CD14-positive monocyte (primary cell): ENCODE data around the gene TAS2R13. TPM values are rescaled to one million over a fixed set of nuclear protein-coding genes. Genes with fewer than 3 reads are reported as not detected.

ENCODE experiments used
- DNase-seq, 3 donors: peaks; one replicate each; pipeline ENCODE4 v3.0.0-alpha.2; 2011 to 2022
- H2AFZ ChIP-seq: 2 replicates; pipeline ENCODE4 v1.6.0; 2012; ENCODE audit warnings: mild to moderate bottlenecking, low read depth, low read length, inconsistent platforms; ENCODE audit not compliant: insufficient read depth, poor library complexity, severe bottlenecking
- H3K27ac ChIP-seq, 2 donors: 1 replicate in 1 of 2; 2 replicates in 1 of 2; pipeline ENCODE4 v1.5.1; 2012 to 2013; ENCODE audit warnings: low read length in 2 of 2, control low read depth in 1 of 2, inconsistent platforms in 1 of 2, low read depth in 1 of 2, mild to moderate bottlenecking in 1 of 2
- H3K27me3 ChIP-seq, 2 donors: one replicate each; pipeline versions ENCODE4 v1.6.0 to v1.6.1; 2011 to 2013; ENCODE audit warnings: low read length in 2 of 2; ENCODE audit not compliant: control insufficient read depth in 2 of 2, insufficient read depth in 2 of 2
- H3K36me3 ChIP-seq, 2 donors: replicated peaks in 1 of 2; 1 replicate in 1 of 2; 2 replicates in 1 of 2; pipeline versions ENCODE4 v1.5.1 to v1.6.1; 2012 to 2013; ENCODE audit warnings: low read length in 2 of 2, control low read depth in 1 of 2, inconsistent platforms in 1 of 2, mild to moderate bottlenecking in 1 of 2; ENCODE audit not compliant: insufficient read depth in 2 of 2, control insufficient read depth in 1 of 2
- H3K4me1 ChIP-seq, 2 donors: 1 replicate in 1 of 2; 2 replicates in 1 of 2; pipeline versions ENCODE4 v1.5.1 to v1.6.1; 2012 to 2013; ENCODE audit warnings: low read length in 2 of 2, control low read depth in 1 of 2, inconsistent platforms in 1 of 2, mild to moderate bottlenecking in 1 of 2, moderate library complexity in 1 of 2; ENCODE audit not compliant: insufficient read depth in 2 of 2, control insufficient read depth in 1 of 2
- H3K4me2 ChIP-seq: replicated peaks from 2 replicates; pipeline ENCODE3; 2012; ENCODE audit warnings: low read length, moderate library complexity, mild to moderate bottlenecking; ENCODE audit not compliant: poor library complexity, severe bottlenecking; ENCODE audit errors: extremely low read depth
- H3K4me3 ChIP-seq, 3 experiments: fragments of 200-600 bp in 1 of 3; sonication (generic) in 1 of 3; replicated peaks in 1 of 3; 1 replicate in 2 of 3; 2 replicates in 1 of 3; pipeline ENCODE4 v1.5.1; 2011 to 2013; ENCODE audit warnings: low read length in 3 of 3, mild to moderate bottlenecking in 3 of 3, control low read depth in 2 of 3, low read depth in 2 of 3, inconsistent platforms in 1 of 3, moderate library complexity in 1 of 3
- H3K79me2 ChIP-seq: 2 replicates; pipeline ENCODE4 v1.6.0; 2012; ENCODE audit warnings: mild to moderate bottlenecking, control low read depth, inconsistent platforms, low read length, moderate library complexity; ENCODE audit not compliant: insufficient read depth
- H3K9ac ChIP-seq: 2 replicates; pipeline ENCODE4 v1.6.0; 2017; ENCODE audit warnings: low read length, mild to moderate bottlenecking; ENCODE audit not compliant: insufficient read depth, poor library complexity, severe bottlenecking
- H3K9me3 ChIP-seq, 2 donors: replicated peaks in 1 of 2; 1 replicate in 1 of 2; 2 replicates in 1 of 2; pipeline versions ENCODE4 v1.5.1 to v1.6.1; 2012 to 2013; ENCODE audit warnings: low read length in 2 of 2, control low read depth in 1 of 2; ENCODE audit not compliant: control insufficient read depth in 1 of 2, insufficient read depth in 1 of 2
- H4K20me1 ChIP-seq: 2 replicates; pipeline ENCODE4 v1.6.0; 2012; ENCODE audit warnings: mild to moderate bottlenecking, low read length, control low read depth, moderate library complexity; ENCODE audit not compliant: insufficient read depth
- H3K27ac Mint-ChIP-seq, 7 donors: one replicate each; pipeline ENCODE4 v1.8.0; 2020; ENCODE audit warnings: mild to moderate bottlenecking in 7 of 7, mixed read lengths in 7 of 7, moderate library complexity in 6 of 7, inconsistent platforms in 2 of 7
- H3K27me3 Mint-ChIP-seq, 3 donors: one replicate each; pipeline ENCODE4 v1.8.0; 2021 to 2022; ENCODE audit warnings: low read depth in 3 of 3, mild to moderate bottlenecking in 3 of 3, mixed read lengths in 3 of 3, moderate library complexity in 3 of 3, inconsistent platforms in 1 of 3
- H3K36me3 Mint-ChIP-seq, 2 donors: one replicate each; pipeline ENCODE4 v1.8.0; 2020; ENCODE audit warnings: mixed read lengths in 2 of 2, inconsistent platforms in 1 of 2, mild to moderate bottlenecking in 1 of 2
- H3K4me1 Mint-ChIP-seq: one replicate; pipeline ENCODE4 v1.8.0; 2020; ENCODE audit warnings: mild to moderate bottlenecking, mixed read lengths
- H3K4me3 Mint-ChIP-seq, 2 donors: one replicate each; pipeline ENCODE4 v1.8.0; 2020; ENCODE audit warnings: mild to moderate bottlenecking in 2 of 2, mixed read lengths in 2 of 2, moderate library complexity in 1 of 2
- H3K9me3 Mint-ChIP-seq, 7 donors: one replicate each; pipeline ENCODE4 v1.8.0; 2020 to 2022; ENCODE audit warnings: mixed read lengths in 7 of 7, mild to moderate bottlenecking in 6 of 7, moderate library complexity in 6 of 7, inconsistent platforms in 2 of 7
- CTCF ChIP-seq: fragments of 200-600 bp; IDR thresholded peaks from one replicate; pipeline ENCODE4 v1.8.0; 2022; ENCODE audit warnings: antibody characterized with exemption, mild to moderate bottlenecking
- WGBS: methylation state at CpG from one replicate; pipeline ENCODE4 v1.1.5; 2013; ENCODE audit warnings: missing lambda C conversion rate; ENCODE audit not compliant: insufficient coverage; 5-methylcytosine and 5-hydroxymethylcytosine counted together
- intact Hi-C, 2 donors: fragments of 100-400 bp; cut with micrococcal nuclease; formaldehyde crosslinking; loops; one replicate each; pipeline versions ENCODE4 v1.15.0 to v1.15.1; 2023
- polyA plus RNA-seq, 3 donors: library from polyadenylated mRNA; depleted of rRNA in 1 of 3; unstranded in 2 of 3; stranded (reverse) in 1 of 3; fragments of 300-500 nt in 2 of 3; fragments of >200 nt in 1 of 3; fragmentation: Illumina TruSeq in 2 of 3; gene quantifications; 1 replicate in 2 of 3; 2 replicates in 1 of 3; pipeline ENCODE4 v1.2.3, GENCODE V29; 2012 to 2021

TAS2R13 gene
- polyA plus RNA-seq, 3 donors: not detected

GRCh38 chr12:10956085-10956484, 46.7 kb upstream of the TAS2R13 start:
- H3K36me3 Mint-ChIP-seq: peaks cover 7 to 8% of the 10 kb centered on the region in 2 donors
- intact Hi-C loops: no loop called here
- TF ChIP-seq CTCF: no peak
- Histone ChIP-seq H3K4me1 (no peaks in the 10 kb centered on the region), H3K4me2 (no peak overlapping the region), H3K27me3 (no peaks in the 10 kb centered on the region), H4K20me1 (no peaks in the 10 kb centered on the region), H2AFZ (no peak overlapping the region), H3K36me3 (no peaks in the 10 kb centered on the region), H3K4me3 (no peak overlapping the region), H3K9ac (no peak overlapping the region), H3K79me2 (no peaks in the 10 kb centered on the region), H3K27ac (no peak overlapping the region), H3K9me3 (peaks cover 8 to 12% of the 10 kb centered on the region in 2 donors)
- no peak overlapping the region for H3K4me3 Mint-ChIP-seq
- H3K9me3 Mint-ChIP-seq: peaks cover 8 to 26% (median 19%) of the 10 kb centered on the region in 7 donors
- no peak for DNase-seq
- no peaks in the 10 kb centered on the region for H3K4me1 Mint-ChIP-seq
- no peak overlapping the region for H3K27ac Mint-ChIP-seq
- H3K27me3 Mint-ChIP-seq: no peaks in the 10 kb centered on the region

- intact Hi-C loops: no loop called here
- Mint-ChIP-seq H3K36me3 (peaks cover 3 to 4% of the 10 kb centered on the region in 2 donors), H3K27me3 (no peaks in the 10 kb centered on the region), H3K4me1 (no peaks in the 10 kb centered on the region), H3K9me3 (peaks cover 13 to 35% (median 31%) of the 10 kb centered on the region in 7 donors), H3K4me3 (no peak overlapping the region), H3K27ac (no peak overlapping the region)
- H3K4me1 ChIP-seq: no peaks in the 10 kb centered on the region
- 93% methylated on average over 4 of the region's 4 CpGs for WGBS
- no peak overlapping the region for H3K4me2 ChIP-seq
- TF ChIP-seq CTCF: no peak
- no peaks in the 10 kb centered on the region for H3K36me3 ChIP-seq
- H3K9me3 ChIP-seq: peaks cover 12 to 14% of the 10 kb centered on the region in 2 donors
- no peak for DNase-seq
- H4K20me1 ChIP-seq: no peaks in the 10 kb centered on the region
- H3K4me3 ChIP-seq: no peak overlapping the region
- H2AFZ ChIP-seq: no peak overlapping the region
- no peak overlapping the region for H3K9ac ChIP-seq
- no peaks in the 10 kb centered on the region for H3K27me3 ChIP-seq
- H3K27ac ChIP-seq: no peak overlapping the region
- H3K79me2 ChIP-seq: no peaks in the 10 kb centered on the region
These were observed 43.3 kb upstream of the TAS2R13 start for GRCh38 chr12:10952645-10953044.
